Superior temporal gyrus (tissue), 1 donor: Measurements from ENCODE around the gene CBLN3.

Experiments used
- DNase-seq: peaks from one replicate; pipeline ENCODE4 v3.0.0-alpha.2; 2016; ENCODE audit errors: extremely low spot score

The CBLN3 gene

DNA sequence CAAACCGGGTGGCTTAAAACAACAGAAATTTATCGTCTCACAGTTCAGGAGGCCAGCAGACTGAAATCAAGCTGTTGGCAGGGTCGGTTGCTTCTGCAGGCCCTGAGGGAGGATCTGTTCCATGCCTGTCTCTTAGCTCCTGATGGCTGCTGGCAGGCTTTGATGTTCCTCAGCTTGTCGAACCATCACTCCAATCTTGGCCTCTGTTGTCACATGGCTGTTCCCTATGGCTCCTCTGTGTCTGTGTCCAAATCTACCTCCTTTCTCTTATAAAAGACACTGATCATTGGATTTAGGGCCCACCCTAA, 47.5 kb downstream of the CBLN3 start:
- DNase-seq, result no peak

- no peak for DNase-seq
These were observed 48.0 kb downstream of the CBLN3 start for GRCh38 chr14:24381363-24382063.

GRCh38 chr14:24379907-24380730, 49.3 kb downstream of the CBLN3 start:
- no peak for DNase-seq

DNA sequence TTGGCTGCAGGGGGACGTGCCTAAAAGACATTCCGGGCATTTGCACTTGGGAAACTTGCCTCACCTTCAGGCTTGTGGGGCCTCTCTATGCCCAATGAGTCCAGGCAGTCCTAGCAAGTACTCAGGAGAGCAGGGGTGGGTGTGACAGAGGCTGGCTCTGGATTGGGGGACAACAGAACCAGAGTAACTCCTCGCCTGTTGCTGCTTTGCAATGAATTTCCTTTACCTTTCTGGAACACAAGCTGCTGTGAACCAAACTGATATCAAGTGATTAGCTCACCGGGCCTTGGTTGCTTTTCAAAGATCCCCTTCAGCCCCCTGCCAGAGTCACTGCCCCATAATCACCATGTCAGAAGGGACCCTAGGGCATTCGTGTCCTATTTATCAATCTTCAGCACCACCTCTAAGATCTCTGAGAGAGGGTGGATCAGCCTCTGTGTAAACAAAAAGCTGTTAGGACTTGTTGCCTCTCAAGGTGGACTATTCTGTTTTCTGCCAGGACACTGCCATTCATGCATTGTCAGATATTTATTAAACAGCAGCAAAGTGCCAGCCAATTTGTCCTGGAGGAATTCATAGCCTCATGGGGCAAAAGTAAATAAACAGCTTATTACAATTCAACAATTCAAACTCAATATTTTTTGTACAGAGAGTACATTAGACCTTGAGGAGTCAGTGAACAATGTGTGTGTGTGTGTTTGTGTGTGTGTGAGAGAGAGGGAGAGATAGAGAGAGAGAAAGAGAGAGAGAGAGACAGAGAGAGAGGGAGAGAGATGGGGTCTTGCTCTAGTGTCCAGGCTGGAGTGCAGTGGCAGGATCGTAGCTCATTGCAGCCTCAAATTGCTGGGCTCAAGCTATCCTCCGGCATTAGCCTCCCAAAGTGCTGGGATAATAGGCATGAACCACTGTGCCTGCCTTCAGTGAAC, 50.2 kb downstream of the CBLN3 start:
- no peak for DNase-seq

- DNase-seq, result no peak
These were observed 51.1 kb downstream of the CBLN3 start for GRCh38 chr14:24378327-24378726.

- no peak for DNase-seq
These were observed 51.8 kb downstream of the CBLN3 start for GRCh38 chr14:24377657-24378056.

DNA sequence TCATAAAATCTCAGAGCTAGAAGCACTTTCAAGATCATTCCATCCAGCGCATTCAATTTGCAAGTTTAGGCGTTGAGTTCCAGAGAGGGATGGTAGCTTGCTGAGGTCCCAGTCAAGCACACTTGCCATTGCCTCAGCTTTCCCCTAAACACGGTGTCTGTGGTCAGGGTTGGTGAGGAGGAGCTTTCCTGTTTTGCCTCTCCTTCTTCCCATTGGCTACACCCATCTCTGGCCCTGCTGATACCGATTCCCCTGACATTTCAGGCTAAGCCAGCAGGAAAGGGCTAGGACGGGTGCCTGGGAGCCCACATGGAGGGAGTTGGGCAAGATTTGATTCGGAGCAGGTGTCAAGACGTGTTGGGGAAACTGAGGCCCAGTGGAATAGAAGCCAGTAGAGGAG, 52.3 kb downstream of the CBLN3 start:
- no peak for DNase-seq
